ENCODE measurements around the gene NR5A1.

Gene NR5A1

DNA sequence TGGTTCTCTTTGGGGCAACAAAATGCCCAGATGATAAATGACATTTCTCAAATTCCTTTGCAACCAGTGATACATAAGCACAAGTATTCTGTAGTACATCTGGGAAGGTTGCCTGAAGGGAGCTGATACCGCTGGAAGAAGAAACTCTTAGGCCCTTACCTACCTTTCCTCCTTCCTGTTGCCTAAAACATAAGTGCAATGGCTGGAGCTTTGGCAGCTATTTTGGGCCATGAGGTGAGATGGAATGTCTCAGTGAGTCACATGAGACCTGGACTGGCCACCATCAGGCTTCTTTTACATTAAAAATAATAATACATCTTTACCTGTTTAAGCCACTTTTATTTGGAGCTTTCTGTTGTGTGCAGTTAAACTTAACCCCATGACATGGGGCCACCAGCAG lies 68.1 kb downstream of the NR5A1 start:
- no peak for DNase-seq

DNA sequence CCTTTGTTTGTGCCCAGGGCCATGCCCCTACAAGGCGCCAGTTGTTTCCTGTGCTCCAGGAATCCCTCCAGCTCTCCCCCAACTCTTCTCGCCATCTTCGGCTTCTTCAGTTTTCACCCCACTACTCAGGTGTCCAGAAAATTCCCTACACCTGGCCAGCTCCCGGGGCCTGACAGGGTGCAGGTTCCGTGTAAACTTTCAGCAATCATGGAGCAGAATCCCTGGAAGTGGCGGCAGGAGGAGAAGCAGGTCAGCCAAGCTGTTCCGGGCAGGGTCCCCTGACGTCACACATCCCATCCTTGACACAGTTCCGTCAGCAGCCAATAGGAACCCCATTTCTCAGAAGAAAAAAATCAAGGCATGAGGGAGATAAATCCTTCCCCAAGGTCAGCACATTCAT lies 69.1 kb downstream of the NR5A1 start:
- no peak for DNase-seq

DNA sequence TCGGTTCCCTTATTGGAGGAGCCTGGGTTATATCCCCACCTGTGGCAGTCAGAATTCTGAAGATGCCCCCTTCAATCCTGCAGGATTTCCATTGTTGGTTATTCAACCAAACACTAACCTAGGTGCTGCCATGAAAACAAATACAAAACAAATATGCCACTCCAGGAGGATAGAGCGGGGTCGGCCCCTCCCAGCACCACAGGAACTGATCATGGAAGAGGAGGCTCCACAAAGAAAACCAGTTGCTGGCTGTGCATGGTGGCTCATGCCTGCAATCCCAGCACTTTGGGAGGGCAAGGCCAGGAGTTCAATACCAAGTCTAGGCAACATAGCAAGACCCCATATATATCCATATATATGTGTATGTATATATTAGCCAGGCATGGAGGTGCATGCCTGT lies 70.1 kb downstream of the NR5A1 start:
- no peak for DNase-seq

DNA sequence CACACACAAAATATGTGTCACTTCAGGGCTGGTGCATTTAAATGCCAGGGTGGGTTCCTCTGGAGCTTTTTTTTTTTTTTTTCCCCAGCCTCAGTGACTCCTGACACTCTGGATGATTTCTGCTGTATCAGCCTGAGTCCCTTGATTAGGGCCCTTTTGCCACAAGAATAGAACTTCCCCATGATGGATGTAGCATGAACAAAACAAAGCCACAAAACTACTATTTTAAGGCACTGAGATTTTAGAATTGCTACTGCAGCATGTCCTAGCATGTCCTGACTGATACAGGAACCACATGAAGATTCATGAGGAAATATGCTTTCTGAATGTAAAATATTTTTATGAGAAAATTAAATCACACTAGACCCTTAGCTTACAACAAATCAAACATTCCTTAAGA lies 70.9 kb downstream of the NR5A1 start:
- DNase-seq: no peak
